ENCODE results near the gene SIK2.

Gene SIK2

DNA sequence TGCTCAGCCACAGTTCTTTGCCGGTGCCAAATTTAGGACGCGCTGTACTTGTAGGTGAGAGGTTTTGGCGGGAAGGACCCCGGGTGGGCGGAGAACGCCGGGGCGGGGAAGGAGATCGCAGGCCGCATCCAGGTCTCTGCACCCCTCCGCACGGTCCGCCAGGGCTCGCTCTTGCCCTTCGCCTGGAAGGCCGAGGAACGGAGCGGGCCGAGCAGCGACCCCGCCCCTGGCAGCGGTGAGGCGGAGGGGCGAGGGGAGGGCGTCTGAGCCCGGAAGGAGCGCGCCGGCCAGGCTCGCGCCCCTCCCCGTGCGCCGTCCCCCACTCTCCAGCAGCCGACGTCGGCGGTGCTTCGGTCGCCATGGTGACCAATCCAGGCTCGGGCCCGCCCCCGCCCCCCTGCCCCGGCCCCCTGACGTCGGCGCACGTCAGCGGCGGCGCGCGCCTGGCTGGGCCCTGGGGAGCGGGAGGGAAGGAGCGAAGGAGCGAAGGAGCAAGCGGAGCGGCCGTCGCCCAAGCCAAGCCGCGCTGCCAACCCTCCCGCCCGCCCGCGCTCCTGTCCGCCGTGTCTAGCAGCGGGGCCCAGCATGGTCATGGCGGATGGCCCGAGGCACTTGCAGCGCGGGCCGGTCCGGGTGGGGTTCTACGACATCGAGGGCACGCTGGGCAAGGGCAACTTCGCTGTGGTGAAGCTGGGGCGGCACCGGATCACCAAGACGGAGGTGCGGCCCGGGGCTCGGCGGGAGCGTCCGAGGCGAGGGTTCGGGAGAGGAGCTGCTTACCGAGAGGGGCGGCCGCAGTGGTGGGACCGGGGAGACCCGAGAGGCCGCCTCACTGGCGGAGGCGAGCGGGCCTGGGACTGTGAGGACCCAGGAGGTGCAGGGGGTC, at the start of gene SIK2:
TSS of gene SIK2 (plus strand) at position 471 of the 886 bp plus-strand sequence. CDS start at position 586, 115 bp downstream.
- peak; percentile 62 for DNase-seq

DNA sequence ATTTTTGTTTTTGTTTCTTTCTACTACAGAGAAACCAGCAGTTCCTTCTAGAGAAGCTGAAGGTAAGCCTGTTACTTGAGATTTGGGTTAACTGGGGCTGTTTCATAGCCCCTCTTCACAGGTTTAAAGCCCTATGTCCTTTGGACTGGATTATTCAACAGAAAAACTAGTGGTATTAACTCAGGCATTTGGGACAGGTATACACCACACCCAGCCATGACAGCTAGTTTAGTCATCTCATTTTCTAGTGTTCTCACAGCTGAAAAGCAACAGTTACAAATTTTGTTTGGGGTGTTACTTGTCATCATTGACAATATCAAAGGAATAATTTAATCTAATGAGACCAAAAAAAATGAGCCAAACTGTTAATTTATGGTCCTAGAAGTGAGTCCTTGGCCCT, 47.7 kb upstream of the SIK2 start:
- no peak for DNase-seq

DNA sequence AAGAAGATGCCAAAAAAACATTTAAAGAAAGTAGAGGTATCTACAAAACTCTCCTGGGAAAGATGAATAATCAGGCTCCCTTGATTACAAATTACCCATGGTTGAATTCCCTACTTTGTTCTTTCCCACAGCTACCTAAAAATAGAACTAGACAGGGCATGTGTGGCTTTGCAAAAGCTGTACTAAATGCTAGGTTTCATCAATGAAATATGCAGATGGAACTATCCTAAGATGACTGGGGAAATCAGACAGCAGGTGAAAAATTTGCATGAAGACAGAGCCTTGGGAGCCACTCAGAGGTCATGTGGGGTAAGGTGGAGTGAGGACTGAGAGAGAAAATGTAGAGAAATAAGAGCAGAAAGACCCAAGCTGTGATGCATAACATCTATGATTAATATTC, 47.0 kb upstream of the SIK2 start:
- no peak for DNase-seq

GRCh38 chr11:111557425-111558111, 44.7 kb upstream of the SIK2 start:
- DNase-seq, result no peak

DNA sequence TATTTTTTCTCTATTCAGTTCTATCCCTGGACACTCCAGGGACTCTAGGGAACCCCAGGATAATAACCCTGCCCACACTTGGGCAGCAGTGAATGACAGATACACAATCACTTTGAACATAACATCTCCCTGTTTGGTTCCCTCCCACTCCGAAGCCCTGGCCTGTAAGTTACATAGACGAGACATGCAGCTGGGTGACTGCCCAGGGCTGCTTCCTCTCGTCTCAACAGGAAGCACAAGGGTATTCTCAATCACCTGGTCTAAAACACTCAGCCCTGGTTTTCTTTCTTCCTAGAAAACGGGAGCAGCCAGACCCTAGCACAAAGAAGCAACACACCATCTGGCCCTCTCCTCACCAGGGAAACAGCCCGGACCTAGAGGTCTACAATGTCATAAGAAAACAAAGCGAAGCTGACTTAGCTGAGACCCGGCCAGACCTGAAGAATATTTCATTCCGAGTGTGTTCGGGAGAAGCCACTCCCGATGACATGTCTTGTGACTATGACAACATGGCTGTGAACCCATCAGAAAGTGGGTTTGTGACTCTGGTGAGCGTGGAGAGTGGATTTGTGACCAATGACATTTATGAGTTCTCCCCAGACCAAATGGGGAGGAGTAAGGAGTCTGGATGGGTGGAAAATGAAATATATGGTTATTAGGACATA, 42.3 kb upstream of the SIK2 start:
- DNase-seq, result no peak

GRCh38 chr11:111560800-111561199, 41.4 kb upstream of the SIK2 start:
- no peak for DNase-seq

DNA sequence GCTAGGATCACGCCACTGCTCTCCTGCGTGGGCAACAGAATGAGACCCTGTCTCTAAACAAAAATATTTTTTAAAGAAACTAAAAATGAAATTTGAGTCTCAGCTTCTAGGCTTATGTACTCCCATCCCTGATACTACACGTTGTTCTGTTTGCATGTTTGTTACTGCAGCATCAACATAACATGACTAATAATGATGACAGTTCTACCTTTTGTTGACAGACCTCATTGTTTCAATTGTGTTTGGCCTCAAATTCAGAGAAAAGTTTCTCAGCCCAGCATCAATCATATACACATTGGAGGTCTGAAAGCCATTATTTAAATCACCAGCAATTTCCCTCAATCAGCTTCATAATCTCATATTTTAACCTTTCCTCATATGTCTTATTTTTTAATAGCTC, 40.9 kb upstream of the SIK2 start:
- no peak for DNase-seq

DNA sequence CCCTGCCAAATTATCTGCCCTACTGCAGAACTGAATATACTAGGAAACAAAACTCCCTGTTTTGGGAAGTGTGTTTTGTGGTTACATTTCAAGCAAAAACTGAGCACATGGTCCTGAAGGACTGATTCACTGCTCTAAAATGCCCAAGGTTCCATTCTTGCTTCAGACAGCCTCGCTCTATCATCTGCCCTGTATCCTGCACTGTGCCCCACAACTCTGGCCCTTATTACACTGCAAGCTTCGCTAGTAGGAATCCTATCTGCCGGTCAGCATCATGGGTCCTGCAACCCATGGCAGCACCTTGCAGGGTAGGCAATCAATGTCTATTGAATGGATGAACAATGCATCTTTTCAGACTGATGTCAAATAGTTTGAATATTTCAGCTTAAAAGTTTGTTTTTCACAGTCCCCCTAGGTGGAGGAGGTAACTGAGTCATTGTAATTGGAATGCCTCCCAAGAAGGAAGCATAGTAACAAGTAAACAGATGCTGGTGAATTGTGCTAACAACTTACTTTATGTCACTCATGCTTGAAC, 40.4 kb upstream of the SIK2 start:
- DNase-seq, result no peak

DNA sequence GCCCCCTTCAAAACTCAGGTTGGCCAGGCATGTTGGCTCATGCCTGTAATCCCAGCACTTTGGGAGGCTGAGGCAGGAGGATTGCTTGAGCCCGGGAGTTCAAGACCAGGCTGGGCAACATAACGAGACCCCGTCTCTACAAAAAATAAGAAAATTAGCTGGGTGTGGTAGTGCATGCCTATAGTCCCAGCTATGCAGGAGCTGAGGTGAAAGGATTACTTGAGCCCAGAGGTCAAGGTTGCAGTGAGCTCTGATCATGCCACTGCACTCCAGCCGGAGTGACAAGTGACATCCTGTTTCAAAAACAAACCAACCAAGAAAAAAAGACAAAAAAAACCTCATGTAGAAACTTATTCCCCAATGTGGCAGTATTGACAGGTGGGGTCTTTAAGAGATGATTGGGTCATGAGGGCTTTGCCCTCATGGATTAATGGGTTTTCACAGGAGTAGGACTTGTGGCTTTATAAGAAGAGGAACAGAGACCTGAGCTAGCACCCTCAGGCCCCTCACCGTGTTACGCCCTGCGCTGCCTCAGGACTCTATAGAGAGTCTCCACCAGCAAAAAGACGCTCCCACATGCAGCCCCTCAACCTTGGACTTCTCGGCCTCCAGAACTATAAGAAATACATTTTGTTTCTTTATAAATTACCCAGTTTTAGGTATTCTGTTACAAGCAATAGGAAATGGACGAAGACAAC, 39.4 kb upstream of the SIK2 start:
- DNase-seq, result no peak

DNA sequence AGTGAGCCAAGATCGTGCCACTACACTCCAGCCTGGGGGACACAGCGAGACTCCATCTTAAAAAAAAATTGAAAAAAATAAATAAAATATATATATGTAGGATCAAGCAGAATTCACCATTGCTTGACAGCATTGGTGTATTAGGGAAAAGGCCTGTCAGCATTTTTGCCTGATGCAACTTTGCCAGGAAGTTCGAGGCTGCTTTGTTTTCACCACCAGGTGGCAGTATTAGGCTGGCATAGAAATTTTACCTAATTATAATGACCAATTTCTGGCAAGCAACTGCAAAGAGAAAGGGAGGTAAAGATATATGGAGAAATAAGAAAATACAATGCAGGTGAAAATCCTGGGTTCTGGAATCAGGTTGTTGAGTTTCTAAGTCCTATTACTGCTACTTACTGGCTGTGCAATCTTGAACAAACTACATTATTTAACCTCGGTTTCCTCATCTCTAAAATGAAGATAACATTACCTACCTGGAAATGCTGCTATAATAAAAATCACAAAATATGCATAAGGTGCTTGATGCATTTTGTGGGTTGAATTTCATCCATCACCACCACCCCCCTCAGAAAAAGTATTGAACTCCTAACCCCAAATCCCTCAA, 37.0 kb upstream of the SIK2 start:
- no peak for DNase-seq

DNA sequence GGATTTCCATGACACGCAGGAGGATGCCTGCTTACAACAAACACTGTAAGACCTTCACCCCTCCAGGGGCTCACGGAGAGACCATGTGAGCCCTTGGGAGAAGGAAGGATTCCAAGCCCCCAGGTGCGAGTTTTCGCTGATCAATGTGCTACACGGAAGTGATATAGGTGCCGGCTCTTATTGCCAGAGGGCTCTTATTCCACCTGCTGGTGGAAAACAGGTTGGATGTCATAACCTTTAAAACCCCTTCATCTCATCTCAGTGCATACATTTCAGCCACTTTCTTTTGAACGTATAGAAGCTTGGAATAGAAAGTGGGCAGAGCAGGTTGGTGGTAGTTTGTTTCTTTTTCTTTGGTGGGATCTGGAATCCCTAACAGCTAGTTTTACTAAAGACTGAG, 35.9 kb upstream of the SIK2 start:
- DNase-seq, result no peak

- DNase-seq, result no peak
Measured at GRCh38 chr11:111569476-111569875, 32.8 kb upstream of the SIK2 start.

DNA sequence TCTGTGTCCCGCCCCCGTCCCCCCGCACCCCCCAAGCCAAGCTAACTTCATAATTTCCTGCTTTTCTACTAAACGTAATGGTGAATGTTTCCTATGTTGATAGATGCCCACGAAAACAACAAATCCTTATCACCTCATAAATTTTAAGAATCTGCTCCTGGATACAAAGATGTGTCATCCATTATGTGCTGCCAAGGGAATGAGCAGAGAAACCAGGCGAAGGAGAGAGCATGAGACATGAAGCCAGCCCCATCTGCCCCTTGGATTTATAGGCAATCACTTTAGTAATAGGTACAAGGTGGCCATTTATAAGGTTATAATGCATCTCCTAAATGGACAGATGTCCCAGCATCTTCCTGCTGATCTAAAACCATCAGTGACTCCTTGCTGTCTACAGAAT, 31.5 kb upstream of the SIK2 start:
- DNase-seq, result no peak

DNA sequence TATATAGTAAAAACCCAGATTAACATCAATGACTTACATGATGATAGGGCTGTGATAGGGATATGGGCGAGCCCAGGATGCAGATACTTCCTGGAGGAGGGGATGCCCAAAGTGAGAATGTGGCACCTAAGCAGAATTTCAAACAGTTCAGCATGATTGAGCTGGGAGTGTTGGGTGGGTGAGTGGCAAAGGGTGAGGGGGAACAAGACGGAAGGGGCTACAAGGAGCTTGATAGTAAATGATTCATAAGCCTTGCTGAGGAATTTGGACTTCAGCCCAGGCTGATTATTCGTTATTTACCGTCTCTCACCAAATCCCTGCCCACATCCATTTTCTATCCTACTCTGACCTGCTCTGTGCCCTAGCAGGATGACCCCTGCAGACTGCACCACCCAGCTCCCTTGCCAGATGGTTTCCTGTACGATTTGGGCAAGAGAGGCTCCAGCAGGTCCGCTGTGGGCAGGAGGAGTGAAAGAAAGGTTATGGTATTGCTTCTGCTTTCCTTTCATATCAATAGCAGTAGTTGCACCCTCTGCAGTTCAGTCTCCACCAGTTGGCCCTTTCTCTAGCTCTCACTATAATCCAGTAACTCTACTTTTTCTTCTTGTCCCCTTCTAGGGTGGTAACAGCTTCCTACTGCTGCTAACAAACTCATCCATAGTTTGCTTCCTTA, 30.3 kb upstream of the SIK2 start:
- DNase-seq, result no peak

DNA sequence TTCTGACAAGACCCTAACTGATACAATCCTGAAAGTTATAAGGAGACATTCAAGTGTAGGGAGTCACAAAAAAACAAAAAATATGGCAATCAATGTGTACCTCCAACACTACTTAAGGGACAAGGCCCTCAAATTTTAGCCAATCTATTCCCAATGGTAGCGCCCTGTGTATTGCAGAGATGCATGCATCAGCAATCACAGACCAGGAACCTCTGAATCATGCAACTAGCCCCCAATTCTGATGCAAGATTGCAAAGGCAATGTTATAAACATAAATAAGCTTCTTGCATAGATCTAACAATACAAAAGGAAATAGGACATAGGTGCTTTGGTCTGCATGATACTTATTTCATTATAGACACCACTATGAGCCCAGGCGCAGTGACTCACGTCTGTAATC, 29.7 kb upstream of the SIK2 start:
- DNase-seq, result no peak

GRCh38 chr11:111573821-111574249, 28.4 kb upstream of the SIK2 start:
- DNase-seq, result no peak

DNA sequence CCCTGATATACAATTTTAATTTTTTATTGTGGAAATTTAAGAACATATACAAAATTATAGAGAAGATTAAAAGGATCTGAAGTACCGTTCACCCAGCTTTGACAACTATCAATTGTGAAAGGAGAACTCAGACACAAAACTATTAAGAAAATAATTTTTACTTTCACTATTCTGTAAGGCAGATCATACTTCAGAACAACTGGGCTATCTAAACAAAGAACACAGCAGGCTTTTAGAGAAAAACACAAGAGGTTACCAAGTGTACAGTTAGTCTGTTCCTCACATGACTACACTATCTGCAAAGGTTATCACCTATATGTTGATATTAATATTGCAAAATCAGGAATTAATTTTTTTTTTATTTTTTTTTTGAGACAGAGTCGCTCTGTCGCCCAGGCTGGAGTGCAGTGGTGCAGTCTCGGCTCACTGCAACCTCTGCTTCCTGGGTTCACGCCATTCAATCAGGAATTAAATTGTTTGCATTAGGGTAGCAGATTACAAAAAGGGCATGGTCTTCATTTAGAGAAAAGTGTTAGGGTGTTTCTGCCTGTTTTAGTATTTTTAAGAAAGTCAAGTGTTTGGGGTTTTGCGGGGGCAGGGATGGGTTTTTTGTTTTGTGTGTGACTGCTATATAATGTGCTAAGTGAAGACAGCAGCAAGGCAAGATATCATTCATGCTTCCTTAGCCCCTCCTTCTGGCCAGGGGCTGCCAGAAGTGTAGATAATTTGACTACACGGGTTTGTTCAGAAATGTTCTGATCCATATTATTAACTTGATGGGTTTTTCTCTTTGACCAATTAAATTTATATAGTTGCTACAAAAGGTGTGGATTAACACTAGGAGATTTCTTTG, 27.6 kb upstream of the SIK2 start:
- DNase-seq, result no peak

GRCh38 chr11:111575740-111576139, 26.5 kb upstream of the SIK2 start:
- DNase-seq, result no peak

DNA sequence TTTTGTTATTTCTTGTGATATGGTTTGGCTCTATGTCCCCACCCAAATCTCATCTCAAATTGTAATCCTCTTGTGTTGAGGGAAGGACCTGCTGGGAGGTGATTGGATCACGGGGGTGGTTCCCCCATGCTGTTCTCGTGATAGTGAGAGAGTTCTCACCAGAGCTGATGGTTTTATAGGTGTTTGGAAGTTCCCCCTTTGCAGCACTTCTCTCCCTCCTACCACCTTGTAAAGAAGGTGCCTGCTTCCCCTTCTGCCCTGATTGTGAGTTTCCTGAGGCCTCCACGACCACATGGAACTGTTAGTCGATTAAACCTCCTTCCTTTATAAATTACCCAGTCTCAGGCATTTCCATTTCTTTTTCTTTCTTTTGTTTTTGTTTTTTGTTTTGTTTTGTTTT, 24.4 kb upstream of the SIK2 start:
- no peak for DNase-seq

DNA sequence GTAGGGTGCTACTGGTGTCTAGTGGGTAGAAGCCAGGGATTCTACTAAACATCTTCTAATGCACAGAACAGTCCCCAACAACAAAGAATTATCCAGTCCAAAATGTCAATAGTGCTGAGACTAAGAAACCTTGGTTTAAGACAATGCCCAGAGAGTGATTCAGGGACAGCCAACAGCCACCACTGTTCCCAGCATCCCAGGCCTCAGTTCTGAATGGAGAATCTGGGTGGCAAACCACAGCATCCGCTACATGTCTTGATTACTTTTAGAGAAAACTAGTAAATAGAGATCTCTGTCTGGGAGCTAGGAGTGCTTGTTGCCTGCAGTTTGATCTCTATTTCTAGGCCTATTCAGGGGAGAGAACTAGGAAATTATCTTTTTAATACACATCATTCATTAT, 20.9 kb upstream of the SIK2 start:
- no peak for DNase-seq

- DNase-seq, result no peak
Measured at GRCh38 chr11:111582163-111582562, 20.1 kb upstream of the SIK2 start.
